Esophagus squamous epithelium (tissue), 5 donors: Measurements from ENCODE around the gene ROR2. TPM values are rescaled to one million over a fixed set of nuclear protein-coding genes. Genes with fewer than 3 reads are reported as not detected.

Source experiments
- DNase-seq: peaks from one replicate; lab custom pipeline; 2025; lab: John Stamatoyannopoulos, UW
- H3K27ac ChIP-seq, 4 donors: fragments of 200-600 bp; sonication (generic); one replicate each; pipeline ENCODE4 v1.5.1; 2016 to 2019; ENCODE audit warnings: mild to moderate bottlenecking in 1 of 4
- H3K27me3 ChIP-seq, 4 donors: fragments of 200-600 bp; sonication (generic); 1 replicate in 3 of 4; 2 replicates in 1 of 4; pipeline versions ENCODE4 v1.5.1 to v1.6.0; 2017 to 2021; ENCODE audit warnings: antibody characterized with exemption in 1 of 4
- H3K36me3 ChIP-seq, 3 donors: fragments of 200-600 bp; sonication (generic); one replicate each; pipeline ENCODE4 v1.5.1; 2016 to 2019
- H3K4me1 ChIP-seq, 3 donors: fragments of 200-600 bp; sonication (generic); one replicate each; pipeline ENCODE4 v1.5.1; 2017 to 2019
- H3K4me3 ChIP-seq, 4 donors: fragments of 200-600 bp; sonication (generic); 1 replicate in 3 of 4; 2 replicates in 1 of 4; pipeline ENCODE4 v1.5.1; 2016 to 2019; ENCODE audit warnings: mild to moderate bottlenecking in 2 of 4, moderate library complexity in 1 of 4
- H3K9me3 ChIP-seq, 3 donors: fragments of 200-600 bp; sonication (generic); one replicate each; pipeline ENCODE4 v1.5.1; 2016 to 2019
- CTCF ChIP-seq, 6 experiments: fragments of 450-650 bp in 4 of 6; fragments of 200-600 bp in 2 of 6; sonication (generic) in 2 of 6; IDR thresholded peaks; one replicate each; pipeline ENCODE4 v1.5.1; 2016 to 2019; ENCODE audit warnings: antibody characterized with exemption in 6 of 6, mild to moderate bottlenecking in 4 of 6, moderate library complexity in 4 of 6
- POLR2A ChIP-seq, 4 donors: fragments of 450-650 bp; IDR thresholded peaks; one replicate each; pipeline ENCODE4 v1.6.1; 2017; ENCODE audit warnings: antibody characterized with exemption in 4 of 4, mild to moderate bottlenecking in 4 of 4, moderate library complexity in 3 of 4
- WGBS, 2 donors: methylation state at CpG; one replicate each; pipeline ENCODE4 v1.1.5; 2018; 5-methylcytosine and 5-hydroxymethylcytosine counted together
- intact Hi-C: fragments of 100-400 bp; cut with DNase I; formaldehyde crosslinking; loops from one replicate; pipeline ENCODE4 v1.15.0; 2022
- total RNA-seq, 4 donors: library from RNA; depleted of rRNA; stranded (reverse); fragments of >200 nt; gene quantifications; one replicate each; pipeline ENCODE4 v1.1.0, GENCODE V29; 2016
- donor health status: DM: yes; HTN: yes; CAD: no.

Gene ROR2
- total RNA-seq = 10 to 100 TPM in 1 of 4 donors, 1 to 10 TPM in 2, under 1 TPM in 1; 0.68 to 12.6 (median 3.7) TPM

GRCh38 chr9:91949946-91950664 is at the start of gene ROR2:
ROR2 (minus strand) TSS chr9:91950228.
- Histone ChIP-seq H3K4me1 (peaks cover 8 to 65% (median 23%) of the 10 kb centered on the region in 3 donors), H3K27ac (peak within 1 kb of the TSS; percentile 78 to 90 (median 84)), H3K9me3 (peaks cover 0 to 9% (median 6%) of the 10 kb centered on the region in 3 donors), H3K27me3 (peaks cover 0 to 89% (median 4%) of the 10 kb centered on the region in 4 donors), H3K36me3 (no peaks in the 10 kb centered on the region), H3K4me3 (peak within 1 kb of the TSS; percentile 39 to 75 (median 54))
- intact Hi-C loops = loop anchor here (5.0 kb wide), 1 partner anchor 173 kb away; no protein-coding TSS in a partner anchor
- DNase-seq = no peak
- 0% methylated on average over 3 to 4 of the region's 81 CpGs for WGBS, 2 donors
- TF ChIP-seq CTCF (IDR thresholded peaks at IDR 0.05) = peak in 5 of 6 experiments; percentile 48 to 75 (median 71)
- peak in 2 of 4 donors; percentile 41 to 54 for TF ChIP-seq POLR2A (IDR thresholded peaks at IDR 0.05)

GRCh38 chr9:91995000-91995655 is 45.1 kb upstream of the ROR2 start:
- Histone ChIP-seq H3K9me3 (no peaks in the 10 kb centered on the region), H3K36me3 (no peaks in the 10 kb centered on the region), H3K27ac (no peak overlapping the region), H3K4me3 (no peak overlapping the region), H3K4me1 (no peaks in the 10 kb centered on the region), H3K27me3 (peaks cover 0 to 30% (median 0%) of the 10 kb centered on the region in 4 donors)
- TF ChIP-seq POLR2A (IDR thresholded peaks at IDR 0.05) (no peak), CTCF (IDR thresholded peaks at IDR 0.05) (no peak)
- no peak for DNase-seq
- intact Hi-C loops = no loop called here
- WGBS, 2 donors = 32 to 37% methylated on average over 7 to 8 of the region's 8 CpGs

GRCh38 chr9:91994422-91994821 is 44.4 kb upstream of the ROR2 start:
- no peaks in the 10 kb centered on the region for H3K4me1 ChIP-seq

GRCh38 chr9:91992461-91993041 is 42.5 kb upstream of the ROR2 start:
- no peaks in the 10 kb centered on the region for H3K36me3 ChIP-seq
- TF ChIP-seq CTCF (IDR thresholded peaks at IDR 0.05) (no peak), POLR2A (IDR thresholded peaks at IDR 0.05) (no peak)
- H3K9me3 ChIP-seq = no peaks in the 10 kb centered on the region
- H3K4me1 ChIP-seq = no peaks in the 10 kb centered on the region
- intact Hi-C loops = no loop called here
- H3K27ac ChIP-seq = peak overlapping the region in 1 of 4 donors; percentile 63
- H3K27me3 ChIP-seq = peaks cover 0 to 30% (median 0%) of the 10 kb centered on the region in 4 donors
- no peak for DNase-seq
- WGBS, 2 donors = 64 to 72% methylated on average over 12 of the region's 12 CpGs
- H3K4me3 ChIP-seq = no peak overlapping the region

More at GRCh38 chr9:91994422-91994821, 44.4 kb upstream of the ROR2 start:
- Histone ChIP-seq H3K4me3 (no peak overlapping the region), H3K36me3 (no peaks in the 10 kb centered on the region), H3K27ac (no peak overlapping the region), H3K27me3 (peaks cover 0 to 30% (median 0%) of the 10 kb centered on the region in 4 donors), H3K9me3 (no peaks in the 10 kb centered on the region)
- no peak for DNase-seq
- intact Hi-C loops = no loop called here
- TF ChIP-seq CTCF (IDR thresholded peaks at IDR 0.05) (no peak), POLR2A (IDR thresholded peaks at IDR 0.05) (no peak)
- 28 to 40% methylated on average over 4 of the region's 4 CpGs for WGBS, 2 donors
